GM19467 (cell line): ENCODE measurements around the gene LAMTOR1.
"Not testable (repeated sequence)": the region's sequence is repeated elsewhere in the genome, so short reads cannot be mapped to it uniquely, and the experiment has no call there.

Experiments used
- ATAC-seq: cut with Tn5 transposase; IDR thresholded peaks from one replicate; pipeline ENCODE4 v1.9.1; 2021; ENCODE audit warnings: mild to moderate bottlenecking, moderate library complexity; ENCODE audit not compliant: unreplicated experiment

Gene LAMTOR1

DNA sequence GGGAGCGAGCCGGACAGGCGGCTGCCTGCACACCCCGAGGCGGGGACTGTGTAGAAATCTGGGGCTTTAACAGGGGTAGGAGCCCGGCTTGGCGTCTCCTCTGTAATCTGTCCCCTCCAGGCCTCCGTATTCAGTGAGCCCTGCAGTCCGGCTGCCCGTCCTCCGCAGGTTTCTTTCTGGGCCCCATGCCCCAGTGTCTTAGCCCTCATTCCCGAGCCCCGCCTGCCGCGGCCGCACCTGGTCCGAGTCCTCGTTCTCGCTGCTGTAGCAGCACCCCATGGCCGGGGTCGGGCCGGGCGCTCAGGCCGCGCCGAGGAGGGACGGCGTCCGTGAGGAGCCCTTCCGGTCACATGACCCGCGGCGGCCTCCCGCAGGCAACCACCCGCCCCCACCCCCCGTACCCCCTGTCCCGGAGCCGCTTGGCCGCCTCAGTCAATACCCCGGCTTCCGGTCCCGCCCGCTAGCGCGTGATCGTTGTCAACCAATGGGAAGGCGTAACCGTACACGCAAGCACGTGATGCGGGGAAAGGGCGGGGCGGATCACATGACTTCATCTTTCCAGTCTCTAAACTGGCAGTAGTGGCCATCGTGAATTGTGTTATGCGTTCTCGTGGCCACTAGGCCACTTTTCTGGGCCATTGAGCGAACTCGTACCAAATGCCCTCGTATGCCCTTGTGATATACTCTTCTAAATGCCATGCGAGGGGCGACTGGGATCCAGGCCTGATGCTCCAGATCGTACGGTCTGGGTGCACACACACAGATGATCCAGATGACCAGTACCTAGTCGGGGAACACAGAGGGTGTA lies at the start of gene LAMTOR1:
LAMTOR1 (minus strand) TSS at position 352 of the 808 bp plus-strand sequence; CDS start at position 279, 73 bp downstream.
- ATAC-seq = peak; percentile 81

DNA sequence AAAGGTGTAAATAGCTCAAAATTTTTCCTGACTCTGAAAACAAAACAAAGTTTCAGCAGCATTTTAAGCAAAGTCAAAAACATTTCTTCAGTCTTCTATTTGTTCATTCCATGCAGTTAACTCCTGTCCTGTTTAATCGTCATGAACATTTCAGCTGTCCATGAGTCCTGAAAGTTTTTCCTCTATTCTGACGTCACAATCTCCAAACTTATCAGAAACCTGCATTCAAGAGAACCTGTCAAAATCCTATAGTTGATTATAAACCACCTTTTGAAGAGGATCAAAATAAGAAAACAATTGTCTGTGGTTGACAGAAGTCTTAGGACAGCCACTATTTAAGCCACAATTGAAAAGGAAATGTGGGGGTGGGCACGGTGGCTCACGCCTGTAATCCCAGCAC lies 47.8 kb upstream of the LAMTOR1 start:
- no peak for ATAC-seq

DNA sequence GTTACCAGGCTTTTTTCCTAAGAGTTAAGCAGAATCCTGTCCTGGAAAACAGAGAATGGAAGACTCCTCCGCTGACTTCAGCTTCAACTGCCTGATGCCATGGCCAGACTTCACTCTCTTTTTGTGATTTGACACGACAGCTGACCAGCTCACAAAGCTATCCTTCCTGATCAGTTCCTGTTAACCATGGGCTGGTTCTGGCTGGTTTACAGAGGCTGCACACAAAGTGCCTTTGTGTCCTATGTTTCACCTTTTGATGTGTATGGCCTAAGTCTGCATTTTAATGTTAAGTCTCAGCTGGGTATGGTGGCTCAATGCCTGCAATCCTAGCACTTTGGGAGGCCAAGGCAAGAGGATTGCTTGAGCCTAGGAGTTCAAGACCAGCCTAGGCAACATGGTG lies 43.5 kb upstream of the LAMTOR1 start:
- no peak for ATAC-seq

DNA sequence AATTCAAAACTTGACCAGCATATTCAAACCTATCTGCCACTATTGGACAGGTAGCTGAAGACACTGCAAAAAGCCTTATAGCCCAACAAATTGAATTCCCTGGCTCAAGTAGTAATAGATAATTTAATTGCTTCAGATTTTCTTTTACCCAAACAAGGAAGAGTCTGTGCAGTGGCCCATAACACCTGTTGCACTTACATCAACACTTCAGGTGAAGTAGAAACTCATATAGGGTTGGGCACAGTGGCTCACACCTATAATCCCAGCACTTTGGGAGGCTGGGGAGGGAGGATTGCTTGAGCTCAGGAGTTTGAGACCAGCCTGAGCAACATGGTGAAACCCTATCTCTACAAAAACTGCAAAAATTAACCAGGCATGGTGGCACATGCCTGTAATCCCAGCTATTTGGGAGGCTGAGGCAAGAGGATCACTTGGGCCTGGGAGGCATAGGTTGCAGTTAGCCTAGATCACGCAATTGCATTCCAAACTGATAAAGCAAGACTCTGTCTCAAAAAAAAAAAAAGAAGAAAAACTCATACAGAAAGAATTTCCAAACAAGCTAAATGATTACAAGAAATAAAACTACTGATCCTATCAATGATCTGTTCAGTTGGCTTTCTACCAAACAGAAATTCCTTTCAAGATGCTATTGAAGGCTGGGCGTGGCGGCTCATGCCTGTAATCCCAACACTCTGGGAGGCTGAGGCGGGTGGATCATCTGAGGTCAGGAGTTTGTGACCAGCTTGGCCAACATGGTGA lies 41.9 kb upstream of the LAMTOR1 start:
- no peak for ATAC-seq

DNA sequence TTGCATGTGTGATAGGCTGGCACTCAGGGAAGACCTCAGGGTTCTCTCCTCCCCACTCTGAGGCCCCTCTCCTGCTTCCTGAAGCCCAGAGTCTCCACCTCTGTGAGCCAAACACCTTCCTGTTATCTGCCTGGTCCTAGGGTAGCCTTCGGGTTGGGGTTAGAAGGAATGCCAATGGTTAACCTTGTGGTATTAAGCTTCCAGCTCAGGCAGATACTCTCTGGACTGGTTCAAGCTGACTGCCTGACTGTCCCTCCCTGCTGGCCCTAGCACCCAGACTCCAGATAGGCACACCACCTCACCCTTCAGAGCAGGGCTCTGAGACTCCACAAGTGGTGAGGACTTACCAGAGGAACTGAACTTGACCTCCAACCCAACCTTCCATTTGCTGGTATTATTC lies 39.4 kb upstream of the LAMTOR1 start:
- not testable (repeated sequence) for ATAC-seq

DNA sequence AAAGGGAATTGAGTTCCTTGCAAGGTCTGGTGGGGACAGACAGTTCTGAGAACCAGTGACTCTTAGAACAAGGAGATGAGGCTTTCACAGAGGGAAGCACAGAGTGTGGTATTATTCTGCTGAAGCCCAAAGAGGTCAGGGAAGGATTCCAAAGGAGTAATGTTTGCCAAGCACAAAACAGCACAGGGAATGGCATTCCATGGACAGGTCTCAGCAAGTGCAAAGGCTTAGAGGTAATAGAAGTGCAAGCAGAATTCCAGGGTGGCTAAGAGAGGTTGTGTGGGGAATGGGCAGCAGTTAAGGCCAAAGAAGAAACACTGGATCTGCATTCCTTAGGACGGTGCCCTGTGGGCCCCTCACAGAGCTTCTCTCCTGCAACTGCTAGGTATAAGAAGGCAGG lies 39.0 kb upstream of the LAMTOR1 start:
- ATAC-seq = not testable (repeated sequence)

DNA sequence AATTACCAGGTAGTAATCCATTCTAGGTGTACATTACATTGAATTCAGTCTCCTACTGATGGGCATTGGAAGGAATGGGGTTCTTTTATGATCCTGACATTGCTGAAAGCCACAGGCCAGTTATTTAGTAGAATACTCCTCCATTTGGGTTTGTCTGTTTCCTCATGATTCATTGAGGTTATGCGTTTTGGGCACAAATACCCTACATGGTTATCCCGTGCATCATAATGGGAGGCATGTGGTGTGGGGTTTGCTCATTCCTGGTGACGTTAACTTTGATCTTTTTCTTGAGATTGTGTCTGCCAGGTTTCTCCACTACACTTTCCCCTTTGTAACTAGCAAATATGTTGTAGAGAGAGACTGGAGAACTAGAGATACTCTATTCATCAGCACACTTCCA lies 38.0 kb upstream of the LAMTOR1 start:
- ATAC-seq = no peak

DNA sequence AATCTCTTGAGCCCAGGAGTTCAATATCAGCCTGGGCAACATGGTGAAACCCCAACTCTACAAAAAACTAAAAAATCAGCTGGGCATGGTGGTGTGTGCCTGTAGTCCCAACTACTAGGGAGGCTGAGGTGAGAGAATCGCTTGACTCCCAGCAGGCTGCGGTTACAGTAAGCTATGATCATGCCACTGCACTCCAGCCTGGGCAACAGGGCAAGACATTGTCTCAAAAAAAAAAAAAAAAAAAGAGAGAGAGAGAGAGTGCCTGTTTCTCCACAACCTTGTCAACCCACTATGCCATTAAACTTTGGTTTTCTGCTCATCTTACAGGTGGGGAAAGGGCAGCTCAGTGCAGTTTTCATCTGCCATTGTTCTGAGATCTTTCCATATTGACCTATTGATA lies 37.6 kb upstream of the LAMTOR1 start:
- ATAC-seq = no peak

DNA sequence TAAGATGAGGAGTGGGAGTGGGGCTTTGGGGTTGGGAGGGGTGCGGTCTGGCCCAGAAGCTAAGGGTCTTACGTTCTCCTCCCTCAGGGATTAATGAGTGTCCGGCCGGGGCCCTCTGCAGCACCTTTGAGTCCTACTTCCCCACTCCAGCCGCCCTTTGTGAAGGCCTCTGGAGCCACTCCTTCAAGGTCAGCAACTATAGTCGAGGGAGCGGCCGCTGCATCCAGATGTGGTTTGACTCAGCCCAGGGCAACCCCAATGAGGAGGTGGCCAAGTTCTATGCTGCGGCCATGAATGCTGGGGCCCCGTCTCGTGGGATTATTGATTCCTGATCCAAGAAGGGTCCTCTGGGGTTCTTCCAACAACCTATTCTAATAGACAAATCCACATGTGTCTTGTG lies 36.4 kb upstream of the LAMTOR1 start:
- no peak for ATAC-seq

DNA sequence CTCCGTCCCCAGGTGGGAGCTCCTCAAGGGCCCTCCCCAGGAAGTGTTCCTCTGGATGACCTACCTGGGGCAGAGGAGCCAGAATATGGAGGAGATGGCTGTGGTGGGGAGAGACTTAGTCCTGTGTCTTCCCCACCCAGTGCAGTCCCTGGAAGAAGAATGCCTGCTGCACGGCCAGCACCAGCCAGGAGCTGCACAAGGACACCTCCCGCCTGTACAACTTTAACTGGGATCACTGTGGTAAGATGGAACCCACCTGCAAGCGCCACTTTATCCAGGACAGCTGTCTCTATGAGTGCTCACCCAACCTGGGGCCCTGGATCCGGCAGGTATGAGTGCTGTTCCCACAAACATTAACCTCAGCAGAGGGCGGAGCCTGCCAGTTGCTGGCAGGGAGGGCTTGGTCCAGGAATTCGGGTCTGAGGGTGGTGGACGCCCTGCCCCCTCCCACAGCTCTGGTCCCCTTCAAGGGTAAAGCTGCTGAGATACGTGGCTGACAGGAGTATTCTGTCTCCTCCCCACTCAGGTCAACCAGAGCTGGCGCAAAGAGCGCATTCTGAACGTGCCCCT lies 35.8 kb upstream of the LAMTOR1 start:
- no peak for ATAC-seq

DNA sequence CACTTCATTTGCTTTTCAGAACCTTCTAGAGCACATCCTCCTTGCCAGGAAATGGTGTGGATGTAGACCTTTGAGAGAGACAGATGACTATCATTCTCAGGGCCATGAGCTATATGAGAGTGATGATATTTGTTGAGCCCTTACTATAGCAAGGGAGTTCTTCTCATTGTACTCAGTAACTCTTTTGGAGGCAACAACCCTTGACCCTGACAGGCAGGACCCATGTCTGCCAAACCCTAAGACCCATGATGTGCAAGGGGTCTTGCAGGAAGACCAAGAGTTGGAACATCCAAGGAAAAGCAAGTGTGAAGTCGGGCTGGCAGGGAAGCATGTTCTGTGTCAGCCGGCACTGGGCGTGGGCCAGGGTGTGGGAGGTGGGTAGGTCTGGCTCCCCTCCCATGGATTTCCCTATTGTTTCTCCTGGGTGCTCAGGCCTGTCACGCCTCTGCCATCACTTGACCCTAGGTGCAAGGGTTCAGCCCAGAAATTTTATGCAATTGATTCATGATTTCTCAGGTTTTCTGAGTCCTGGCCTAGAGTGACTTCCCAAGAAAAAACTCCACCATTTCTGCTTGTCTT lies 33.7 kb upstream of the LAMTOR1 start:
- ATAC-seq = no peak

DNA sequence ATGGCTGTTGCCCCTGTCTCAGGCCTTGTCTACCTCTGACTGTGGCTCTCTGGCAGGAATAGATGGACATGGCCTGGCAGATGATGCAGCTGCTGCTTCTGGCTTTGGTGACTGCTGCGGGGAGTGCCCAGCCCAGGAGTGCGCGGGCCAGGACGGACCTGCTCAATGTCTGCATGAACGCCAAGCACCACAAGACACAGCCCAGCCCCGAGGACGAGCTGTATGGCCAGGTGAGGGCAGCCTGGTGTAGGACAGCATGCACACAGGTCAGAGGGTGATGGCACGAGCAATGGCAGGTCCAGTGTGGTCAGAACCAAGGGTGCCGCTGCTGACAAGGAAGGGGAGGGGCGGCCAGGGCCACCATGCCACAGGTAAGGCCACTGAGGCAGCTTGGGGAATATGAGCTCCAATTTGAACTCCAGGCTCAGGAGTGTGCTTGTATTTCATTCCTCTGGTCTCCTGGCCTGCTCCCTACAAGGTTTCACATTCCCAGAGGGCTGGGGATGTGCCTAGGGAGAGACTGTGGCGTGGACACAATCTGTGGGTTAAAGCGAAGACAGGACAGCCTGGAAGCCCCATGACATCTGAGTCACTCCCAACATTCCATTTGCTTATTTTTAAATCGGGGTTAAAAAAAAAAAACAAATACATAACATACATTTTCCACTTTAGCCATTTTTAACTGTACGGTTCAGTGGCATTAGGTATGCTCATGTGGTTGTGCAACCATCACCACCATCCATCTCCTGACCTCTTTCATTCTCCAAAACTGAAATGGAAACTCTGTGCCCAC lies 33.0 kb upstream of the LAMTOR1 start:
- ATAC-seq = no peak

DNA sequence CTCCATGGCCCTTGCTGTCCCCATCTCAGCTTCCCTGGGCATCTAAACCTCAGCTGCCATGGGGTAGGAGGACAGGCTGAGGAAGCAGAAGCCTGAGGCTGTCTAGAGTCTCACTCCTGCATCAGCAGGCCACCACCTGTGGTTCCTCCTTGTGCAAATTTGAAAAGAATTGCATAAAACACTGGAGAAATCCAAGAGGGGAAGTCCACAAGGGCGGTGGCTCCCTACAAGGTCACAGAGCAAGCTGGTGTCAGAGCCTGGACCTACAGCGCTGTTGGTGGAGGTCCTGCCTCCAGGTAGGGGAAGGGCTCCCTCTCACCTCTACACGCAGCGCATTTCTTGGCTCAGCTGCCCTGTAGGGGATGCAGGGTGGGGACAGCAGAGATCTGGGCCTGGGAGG lies 32.4 kb upstream of the LAMTOR1 start, which contains the start of gene FOLR3:
FOLR3 (plus strand) TSS at position 253 of the 400 bp plus-strand sequence. CDS start 228 bp downstream, outside the sequence.
- ATAC-seq = not testable (repeated sequence)

DNA sequence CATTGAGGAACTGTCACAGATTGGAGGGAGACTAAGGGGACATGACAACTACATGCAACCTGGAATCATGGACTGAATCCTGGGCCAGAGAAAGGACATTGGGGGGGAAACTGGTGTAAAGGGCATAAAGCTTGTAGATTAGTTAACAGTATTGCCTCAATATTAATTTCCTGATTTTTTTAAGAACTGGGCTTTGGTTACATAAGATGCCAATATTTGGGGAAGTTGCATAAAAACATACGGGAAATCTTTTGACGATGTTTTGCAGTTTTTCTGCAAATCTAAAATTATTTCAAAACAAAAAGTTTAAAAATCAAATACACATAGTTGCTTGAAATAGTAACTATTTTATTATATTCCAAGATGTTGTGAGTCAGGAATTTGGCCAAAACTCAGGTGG lies 29.5 kb upstream of the LAMTOR1 start:
- ATAC-seq = no peak

DNA sequence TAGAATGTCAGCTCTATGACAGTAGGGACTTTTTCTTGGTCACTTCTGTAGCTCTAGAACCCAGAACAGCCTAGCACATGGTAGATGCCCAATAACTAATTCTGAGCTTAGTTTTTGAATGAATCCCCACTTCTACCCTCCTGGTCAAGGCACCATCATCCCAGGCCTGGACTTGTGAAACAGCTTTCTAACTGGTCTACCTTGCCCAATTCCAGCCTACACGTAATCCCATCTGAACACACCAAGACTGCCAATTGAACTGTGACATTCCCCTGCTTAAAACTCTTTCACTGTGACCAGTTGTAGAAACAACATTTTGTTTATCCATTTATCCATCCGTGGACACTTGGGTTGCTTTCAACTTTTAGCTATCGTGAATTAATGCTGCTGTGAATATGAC lies 26.3 kb upstream of the LAMTOR1 start:
- ATAC-seq = no peak

DNA sequence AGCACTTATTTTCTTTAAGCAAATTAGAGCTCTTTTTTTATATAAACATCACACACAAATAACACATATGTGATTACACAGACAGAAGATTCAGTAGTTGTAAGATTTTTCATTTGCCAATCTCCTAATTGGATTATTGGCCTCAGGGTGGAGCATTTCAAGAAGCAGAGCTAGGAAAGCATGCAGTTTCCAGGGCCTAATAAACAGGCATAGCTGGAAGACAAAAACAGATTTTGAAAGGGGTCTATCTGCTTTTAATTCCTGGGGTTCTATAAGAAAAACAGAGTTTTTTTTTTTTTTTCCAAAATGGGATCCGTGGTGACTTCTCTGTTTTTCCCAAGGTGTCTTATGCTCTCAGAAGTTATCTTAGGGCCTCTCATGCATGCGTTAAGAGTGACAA lies 24.8 kb upstream of the LAMTOR1 start:
- no peak for ATAC-seq

DNA sequence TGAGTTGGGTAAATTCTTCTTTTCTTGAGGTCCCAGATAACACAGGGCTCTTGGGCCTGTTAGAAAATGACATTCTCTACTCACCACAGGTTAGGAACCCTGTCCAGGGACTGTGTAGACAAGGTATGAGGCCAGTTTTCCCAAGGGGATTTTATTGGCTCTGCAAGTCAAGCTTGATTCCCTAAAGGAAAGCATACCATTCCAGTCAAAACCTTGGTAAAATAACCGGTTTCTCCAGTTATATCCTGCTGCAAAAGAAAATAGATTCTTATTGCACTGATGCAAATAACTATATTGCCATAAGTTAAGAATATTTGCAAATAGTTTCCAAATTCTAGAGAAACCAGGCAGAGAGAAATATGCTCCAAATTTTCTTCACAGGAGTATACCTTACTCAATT lies 22.9 kb upstream of the LAMTOR1 start:
- ATAC-seq = no peak

DNA sequence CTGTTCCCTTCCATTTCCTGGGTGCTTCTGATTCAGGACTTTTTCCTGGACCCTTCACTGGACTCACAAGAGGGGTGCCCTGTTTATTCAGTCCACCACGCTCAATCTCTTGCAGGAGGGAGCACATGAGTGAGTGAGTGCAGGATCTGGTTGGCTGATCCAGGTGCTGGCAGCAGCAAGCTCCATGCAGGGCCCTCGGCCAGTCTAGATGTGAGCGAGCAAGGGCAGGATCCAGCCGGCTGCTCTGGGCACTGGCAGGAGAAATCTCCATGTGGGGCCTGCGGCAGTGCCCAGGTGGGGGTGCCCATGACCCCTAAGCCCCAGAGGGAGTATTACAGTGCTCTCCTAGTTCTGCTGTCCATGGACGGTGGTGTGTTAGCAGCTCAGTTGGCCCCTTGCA lies 20.9 kb upstream of the LAMTOR1 start:
- ATAC-seq = no peak

DNA sequence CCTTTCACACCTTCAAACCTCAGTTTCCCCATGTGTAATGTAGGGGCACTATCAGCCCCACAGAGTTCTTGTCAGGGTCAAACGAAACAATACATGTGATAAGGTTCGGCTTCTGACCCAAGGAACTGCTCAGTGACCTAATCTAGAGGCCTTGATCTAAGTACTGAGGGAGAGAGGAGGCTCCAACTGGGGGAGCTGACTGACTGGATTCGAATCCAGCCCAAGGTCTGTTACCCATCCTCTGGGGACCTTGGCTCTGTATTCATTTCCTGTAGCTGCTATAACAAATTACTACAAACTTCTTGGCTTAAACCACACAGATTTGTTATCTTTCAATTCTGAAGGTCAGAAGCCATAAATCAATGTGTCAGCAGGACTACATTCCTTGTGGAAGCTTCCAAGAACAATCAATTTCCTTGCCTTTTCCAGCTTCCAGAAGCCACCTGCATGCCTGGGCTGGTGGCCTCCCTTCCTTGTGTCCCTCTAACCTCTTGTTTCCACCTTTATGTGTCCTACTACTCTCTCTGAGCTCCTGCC lies 20.1 kb upstream of the LAMTOR1 start:
- ATAC-seq = no peak

DNA sequence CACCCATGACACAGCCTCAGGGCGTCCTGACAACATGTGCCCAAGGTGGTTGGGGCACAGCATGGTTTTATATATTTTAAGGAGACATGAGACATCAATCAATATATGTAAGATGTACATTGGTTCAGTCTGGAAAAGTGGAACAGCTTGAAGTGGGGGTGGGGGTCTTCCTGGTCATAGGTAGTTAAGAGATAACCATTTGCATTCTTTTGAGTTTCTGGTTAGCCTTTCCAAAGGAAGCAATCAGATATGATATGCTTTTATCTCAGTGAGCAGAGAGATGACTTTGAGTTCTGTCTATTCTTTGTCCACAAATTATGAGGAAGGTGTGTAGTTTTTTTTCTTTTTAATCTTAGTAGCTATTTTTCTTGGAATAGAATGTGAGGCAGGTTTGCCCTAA lies 19.5 kb upstream of the LAMTOR1 start:
- ATAC-seq = no peak
